ENCODE data around the gene N4BP2L2.

N4BP2L2 gene

DNA sequence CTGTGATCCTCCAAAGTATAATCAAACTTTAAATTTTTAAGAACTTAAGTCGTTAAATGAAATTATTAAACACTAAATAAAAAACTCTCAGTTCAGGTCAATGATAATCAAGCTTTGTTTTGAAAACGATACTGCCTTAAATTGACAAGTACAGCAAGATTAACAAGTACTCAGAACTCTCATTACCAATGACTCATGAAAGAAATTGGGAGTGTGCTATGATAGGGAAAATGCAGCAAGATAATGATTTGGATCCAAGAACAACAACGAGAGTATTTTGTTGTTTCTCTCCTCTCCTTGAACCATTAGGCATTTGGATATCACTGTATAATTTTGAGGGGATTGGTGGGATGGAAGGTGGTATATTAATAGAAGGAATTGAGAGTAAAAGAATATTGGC lies 10.2 kb downstream of the N4BP2L2 start:
- DNase-seq, result no peak

DNA sequence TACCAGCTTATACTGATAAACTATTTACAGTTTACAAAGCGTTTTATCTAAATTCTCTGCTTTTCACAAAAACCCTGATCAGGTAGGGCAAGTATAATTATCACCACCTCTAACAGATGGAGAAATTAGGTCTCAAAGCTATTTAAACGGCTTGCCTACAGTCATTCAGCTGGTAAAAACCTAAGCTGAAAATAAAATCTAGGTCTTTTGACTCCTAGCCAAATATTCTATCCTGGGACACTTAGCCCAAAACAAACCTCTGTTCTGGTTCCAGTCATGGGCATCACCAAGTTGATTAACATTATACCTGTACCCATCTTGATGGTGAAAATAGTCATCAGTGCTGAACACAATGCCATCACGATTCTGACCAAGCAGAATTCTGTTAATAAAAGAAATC lies 11.4 kb downstream of the N4BP2L2 start:
- DNase-seq, result no peak

DNA sequence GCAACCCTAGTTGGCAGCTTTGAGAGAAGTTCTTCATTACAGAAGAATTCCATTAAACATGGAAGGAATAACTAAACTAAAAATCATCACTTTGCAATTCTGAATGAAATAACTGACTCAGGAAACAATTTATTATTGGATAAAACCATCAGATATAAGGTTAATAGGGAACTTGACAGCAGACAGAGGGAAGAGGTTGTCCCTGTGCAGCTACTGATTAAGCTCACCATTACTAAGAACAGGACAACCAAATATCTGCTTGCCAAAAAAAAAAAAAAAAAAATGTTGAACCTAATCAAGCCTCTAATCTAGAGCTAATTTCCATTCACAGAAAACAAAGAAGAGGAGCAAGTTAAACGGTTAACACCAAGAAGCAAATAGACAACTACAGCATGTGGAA lies 12.8 kb downstream of the N4BP2L2 start:
- DNase-seq, result no peak

DNA sequence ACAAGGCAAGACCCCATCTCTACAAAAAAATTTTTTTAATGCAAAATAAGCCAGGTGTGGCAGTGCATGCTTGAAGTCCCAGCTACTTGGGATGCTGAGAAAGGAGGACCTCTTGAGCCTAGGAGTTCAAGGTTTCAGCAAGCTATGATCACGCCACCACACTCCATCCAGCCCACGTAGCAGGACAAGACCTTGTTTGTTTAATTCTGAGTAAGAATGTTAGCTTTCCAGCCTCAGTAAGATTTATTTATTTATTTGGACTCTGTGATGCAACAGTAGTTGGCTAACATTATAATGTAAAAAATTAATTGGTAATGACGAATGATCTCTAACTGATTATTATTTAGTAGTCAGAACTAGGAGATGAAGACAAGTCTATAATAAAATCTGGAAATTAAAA lies 23.3 kb downstream of the N4BP2L2 start:
- DNase-seq, result no peak

DNA sequence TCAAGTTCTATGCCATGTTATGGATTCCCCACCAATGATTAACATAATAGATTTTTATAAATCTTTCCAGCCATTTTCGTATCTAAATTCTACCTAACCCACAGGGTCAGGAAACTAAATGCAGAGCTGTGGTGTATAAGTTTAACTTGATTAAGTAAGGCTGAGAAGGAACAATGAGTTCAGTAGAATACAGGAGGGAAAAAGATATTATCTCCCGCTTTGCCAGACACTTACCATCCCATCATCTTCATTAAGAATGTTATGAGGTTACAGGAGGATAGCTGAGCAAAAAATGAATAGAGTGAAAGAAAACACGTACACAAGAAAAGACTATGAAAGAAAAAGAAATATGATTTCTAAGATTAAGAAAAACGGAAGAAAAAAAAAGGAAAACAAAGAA lies 27.1 kb downstream of the N4BP2L2 start:
- no peak for DNase-seq

DNA sequence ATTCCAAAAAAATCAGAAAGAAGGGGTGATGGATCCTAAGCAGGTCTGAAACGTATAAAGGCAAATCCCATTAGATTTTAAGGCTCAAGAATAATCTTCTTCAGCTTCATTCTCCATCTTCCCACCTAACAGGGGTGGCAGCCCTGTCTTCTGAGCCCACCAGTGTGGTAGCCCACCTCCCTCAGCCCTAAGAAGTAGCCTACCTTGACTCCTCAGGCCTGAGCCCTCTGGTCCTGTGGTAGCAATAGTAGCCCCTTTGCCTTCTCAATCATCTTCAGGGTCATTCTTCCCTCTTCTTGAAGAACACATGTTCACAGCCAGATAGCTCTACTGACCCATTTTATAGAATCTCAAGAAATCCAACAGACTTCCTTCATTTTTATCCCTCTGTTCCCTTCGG lies 33.7 kb downstream of the N4BP2L2 start:
- no peak for DNase-seq

DNA sequence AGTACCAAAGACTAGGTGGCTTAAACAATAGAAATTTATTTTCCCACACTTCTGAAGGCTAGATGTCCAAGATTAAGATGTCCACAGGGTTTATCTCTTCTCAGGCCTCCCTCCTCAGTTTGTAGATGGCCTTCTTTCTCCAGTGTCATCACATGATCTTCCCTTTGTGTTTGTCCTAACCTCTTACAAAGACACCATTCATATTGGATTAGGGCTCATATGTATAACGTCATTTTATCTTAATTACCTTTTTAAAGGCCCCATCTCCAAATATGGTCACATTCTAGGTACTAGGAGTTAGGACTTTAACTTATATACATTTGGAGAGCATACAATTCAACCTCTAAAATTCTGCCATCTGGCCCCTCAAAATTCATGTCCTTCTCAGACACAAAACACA lies 34.3 kb downstream of the N4BP2L2 start:
- no peak for DNase-seq

DNA sequence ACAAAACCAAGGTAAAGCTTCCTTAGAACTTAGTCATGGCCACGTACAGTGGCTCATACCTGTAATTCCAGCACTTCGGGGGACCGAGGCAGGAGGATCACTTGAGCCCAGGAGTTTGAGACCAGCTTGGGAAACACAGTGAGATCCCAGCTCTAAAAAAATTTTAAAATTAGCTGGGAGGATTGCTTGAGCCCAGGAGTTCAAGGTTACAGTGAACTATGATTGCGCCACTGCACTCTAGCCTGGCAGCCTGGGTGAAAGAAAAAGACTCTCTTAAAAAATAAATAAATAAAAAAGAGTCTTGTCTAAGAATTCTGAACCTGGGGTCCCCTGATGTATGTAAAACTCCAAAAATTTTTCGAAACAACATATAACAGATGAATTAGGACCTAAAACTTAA lies 34.9 kb downstream of the N4BP2L2 start:
- DNase-seq, result no peak

DNA sequence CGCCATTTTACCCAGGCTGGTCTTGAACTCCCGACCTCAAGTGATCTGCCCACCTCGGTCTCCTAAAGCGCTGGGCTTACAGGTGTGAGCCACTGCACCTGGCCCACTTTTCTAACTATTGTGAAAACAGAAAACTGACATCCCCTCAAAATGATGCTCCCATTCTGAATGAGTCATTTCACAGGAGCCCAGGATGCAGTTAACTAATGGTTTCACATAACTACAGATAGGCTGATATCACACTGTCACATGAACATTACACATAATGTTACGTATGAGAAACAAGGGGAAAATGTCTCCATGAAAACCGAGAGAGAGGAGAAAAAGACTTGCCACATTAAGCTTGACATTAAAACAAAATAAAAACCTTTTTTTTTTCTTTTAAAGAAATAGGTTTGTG lies 37.5 kb downstream of the N4BP2L2 start:
- no peak for DNase-seq

DNA sequence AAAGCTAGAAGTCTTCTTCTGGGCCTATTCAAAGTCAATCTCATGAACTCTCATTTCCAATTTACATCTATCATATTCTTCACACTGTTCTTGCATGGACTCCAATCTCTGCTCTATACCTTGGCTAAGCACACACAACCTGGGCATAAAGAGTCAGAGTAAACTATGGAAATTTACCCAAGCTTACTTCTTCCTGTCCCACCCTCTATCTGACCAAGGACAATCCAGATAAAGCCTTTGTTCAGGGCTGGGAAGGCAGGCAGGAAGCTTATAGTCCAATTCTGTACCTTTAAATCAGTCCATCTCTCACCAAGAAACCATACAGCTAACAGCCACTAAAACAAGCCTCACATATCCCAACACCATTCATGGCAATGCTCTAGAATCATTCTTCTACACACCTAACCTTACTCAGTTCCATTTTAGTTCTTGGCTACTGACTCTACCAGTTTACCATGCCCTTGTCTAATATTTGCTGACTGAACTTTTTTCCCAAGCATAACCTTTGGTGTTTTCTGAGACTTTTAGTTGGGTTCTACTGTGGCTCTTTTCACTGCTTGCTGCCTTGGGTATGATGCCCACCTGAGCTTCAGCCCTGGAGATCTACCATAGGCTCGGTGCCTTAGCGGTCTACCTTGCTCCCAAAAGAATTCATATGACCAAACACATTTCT lies 38.9 kb downstream of the N4BP2L2 start:
- DNase-seq, result no peak

DNA sequence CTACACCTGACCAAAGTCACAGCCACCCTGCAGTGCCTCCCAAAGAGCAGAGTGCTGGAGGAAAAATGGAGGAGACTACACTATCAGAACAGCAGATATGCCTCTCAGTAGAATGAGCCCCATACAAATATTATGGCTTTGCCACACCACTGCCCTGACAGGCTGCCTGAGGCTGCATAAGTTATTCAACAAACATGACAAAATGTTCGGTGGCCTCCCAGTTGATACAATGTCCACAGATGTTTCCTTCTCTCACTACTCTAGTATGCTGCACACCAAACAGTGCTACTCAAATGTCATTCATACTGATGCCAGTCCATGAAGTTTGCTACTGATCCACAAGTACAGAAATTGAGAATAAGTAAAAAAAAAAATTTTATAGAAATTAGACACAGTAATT lies 41.0 kb downstream of the N4BP2L2 start:
- DNase-seq, result no peak

DNA sequence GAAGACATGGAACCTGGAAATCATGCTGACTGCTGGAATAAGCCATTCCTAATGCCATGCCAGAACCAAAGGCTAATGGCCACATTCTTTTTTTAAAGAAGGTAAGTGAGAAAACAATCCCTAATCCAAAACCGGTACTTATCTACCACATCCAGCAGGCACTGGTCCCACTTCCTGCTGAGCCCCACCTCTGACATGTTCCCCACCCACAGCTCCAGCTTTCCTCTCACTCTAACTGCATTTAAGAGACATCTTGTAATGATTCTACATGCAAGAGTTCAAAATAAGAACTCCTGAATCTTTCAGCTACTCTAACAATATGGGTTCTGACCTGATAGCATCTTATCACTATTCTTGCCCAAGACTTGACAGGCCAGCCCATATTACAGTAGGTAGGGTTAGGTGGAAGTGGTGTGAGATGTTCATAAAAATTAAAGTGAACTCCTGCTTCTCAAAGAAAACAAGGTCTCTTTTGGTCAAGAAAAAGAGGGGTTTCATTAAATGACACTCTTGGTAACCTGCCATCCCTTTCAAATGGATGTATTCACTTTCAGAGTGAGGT lies 41.9 kb downstream of the N4BP2L2 start:
- DNase-seq, result no peak

DNA sequence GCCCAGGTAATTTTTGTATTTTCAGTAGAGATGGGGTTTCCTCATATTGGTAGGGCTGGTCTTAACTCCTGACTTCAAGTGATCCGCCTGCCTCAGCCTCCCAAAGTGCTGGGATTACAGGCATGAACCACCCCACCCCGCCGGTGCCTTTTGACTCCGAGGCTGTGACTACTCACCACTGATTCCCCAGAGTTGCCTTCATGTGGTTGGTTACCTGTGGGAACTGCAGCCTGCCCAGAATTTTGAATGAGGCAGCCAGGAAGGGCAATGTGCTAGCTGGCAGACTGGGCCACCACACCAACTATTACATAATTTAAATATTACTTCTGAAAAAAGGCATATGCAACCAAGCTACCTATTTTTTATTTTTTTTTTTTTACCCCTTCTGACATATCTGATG lies 42.8 kb downstream of the N4BP2L2 start:
- no peak for DNase-seq

DNA sequence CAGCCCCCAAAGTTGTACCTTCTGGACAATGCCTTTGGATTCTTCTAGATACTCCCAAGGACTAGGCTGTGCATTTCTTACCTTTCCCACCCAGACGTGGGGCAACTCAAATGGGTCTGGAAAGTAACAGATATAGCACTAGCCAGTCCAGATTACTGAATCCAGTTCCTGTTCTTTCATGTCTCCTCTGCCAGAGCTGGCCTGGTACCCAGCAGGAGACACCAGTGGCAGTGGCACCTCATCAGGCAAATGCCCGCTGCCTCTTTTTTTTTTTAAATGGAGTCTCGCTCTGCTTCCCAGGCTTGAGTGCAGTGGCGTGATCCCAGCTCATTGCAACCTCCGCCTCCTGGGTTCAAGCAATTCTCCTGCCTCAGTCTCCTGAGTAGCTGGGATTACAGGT lies 43.2 kb downstream of the N4BP2L2 start:
- no peak for DNase-seq

DNA sequence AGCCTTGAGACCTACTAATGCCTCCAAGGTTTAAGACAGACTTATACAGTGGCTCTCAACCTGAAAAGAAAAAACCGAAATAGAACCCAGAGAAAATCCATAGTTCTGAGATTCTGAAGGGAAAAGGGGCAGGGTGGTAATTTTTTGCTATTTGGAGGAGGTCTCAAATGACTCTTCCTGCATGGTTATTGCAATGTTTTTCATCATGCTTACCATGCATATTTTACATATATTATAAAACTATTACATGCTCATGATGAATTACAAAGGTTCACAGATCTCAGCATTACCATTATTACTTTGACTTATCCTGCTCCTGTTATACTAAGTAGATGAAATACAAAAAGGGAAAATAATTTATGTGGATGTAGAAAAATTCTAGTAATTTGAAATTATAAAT lies 47.6 kb downstream of the N4BP2L2 start:
- DNase-seq, result no peak

DNA sequence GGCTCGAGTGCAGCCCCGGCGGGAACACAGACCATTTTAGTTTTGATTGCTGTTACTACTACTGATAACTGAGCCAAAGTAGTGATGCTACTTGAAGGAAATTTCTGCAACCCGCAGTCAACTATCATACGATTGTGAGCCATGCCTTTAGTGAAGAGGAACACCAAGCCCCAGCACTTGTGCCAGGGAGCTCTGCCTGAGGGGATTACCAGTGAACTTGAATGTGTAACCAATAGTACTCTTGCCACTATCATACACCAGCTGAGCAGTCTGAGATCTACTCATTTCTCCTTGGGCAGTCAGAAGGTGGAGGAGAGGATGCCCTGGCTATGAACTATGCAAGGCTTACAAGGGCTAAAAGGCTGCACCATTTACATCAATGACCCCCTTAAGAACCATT lies 61.7 kb downstream of the N4BP2L2 start:
- no peak for DNase-seq

DNA sequence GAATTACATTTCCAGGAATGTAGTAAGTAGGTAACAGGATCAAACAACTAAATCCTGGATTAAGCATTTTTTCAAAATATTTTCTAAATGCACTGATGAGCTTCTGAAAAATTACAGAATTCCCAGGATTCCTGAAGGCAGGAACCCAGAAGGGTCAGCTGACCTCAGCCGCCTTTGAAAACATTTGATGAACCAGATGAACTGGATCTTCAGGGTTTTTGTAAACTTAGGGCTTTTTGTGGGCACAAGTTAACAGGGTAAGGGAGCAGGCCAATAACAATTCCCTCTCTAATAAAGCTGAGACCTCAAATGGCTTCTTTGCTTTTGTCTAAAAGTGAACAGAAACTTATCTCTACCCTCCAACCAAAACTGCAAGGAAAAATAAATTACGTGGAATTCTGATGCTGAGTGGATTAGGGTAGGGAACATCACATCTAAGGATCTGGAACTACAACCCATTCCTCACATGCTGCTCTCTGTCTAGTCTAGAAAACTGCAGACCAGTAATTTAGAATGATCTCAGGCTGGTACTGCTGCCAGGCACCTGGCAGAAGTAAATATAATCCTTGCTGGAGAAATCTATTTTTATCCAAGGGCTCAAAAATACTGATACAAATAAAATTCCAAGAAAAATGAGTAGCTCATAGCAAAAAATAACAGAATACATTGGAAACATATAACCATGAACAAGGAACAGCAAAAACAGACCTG lies 62.4 kb downstream of the N4BP2L2 start:
- DNase-seq, result no peak

DNA sequence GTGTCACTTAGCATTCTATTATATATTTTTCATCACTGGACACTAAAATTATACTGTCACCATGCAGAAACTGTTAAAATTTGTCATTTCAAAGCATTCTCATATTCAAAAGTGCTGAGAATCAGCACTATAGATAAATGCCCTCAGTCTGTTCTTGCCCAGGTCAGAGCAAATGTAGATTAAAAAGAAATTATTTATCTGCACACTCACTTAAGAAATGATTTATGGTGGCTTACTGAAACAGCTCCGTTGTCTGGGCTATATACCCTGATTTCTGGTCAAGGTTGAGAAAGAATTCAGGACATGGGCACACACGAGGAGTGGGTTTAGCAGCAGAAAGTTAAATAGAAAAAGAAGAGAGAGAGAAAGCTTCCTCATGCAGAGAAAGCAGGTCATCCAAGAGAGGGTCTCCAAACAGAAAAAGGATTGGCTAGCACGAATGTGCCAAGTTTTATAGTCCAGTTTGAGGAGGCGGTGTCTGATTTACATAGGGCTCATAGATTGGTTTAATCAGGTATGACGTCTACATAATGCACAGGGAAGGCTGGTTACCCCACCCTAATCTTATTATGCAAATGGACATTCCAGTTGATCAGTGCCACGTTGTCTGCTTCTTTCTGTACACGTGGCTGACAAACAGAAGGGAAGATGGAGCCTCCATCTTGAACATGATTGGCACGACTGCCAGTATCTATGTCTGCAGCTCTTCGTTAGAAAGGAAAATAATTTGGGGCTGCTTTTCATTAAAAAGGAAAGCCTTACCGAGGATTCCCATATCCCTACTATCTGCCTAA lies 63.4 kb downstream of the N4BP2L2 start:
- no peak for DNase-seq

DNA sequence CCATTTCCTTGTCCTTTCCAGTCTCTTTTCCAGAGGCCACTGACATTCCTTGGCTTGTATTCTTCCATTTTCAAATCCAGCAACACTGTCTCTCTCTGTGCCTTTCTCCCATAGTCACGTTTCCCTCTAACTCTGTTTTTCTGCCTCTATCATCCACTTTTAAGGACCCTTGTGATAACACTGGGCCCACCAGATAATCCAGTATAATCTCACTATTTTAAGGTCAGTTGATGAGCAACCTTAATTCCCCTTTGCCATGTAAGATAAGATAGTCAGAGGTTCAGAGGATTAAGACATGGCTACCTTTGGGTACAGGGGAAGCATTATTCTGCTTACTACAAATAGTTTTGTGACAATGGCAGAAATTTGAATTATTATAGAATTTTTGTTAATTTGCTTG lies 64.9 kb downstream of the N4BP2L2 start:
- DNase-seq, result no peak

DNA sequence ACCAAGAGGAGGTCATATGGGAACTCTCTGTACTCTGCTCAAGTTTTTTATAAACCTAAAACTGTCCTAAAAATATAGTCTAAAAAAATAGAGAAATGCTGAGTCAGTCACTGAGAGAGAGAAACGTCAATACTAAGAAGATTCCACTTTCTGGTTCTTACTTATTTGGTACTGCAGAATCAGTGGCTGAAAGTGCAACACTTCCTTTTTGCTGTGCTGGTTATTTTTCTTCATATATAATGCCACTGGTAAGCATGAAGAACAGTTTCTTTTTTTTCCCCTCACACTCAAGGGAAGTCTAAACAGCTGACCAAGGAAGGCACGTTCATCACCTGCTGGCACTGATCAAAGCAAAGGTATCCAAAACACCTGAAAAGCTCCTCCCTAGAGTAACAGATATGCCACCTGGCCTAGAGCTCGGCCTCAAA lies 66.4 kb downstream of the N4BP2L2 start:
- no peak for DNase-seq

DNA sequence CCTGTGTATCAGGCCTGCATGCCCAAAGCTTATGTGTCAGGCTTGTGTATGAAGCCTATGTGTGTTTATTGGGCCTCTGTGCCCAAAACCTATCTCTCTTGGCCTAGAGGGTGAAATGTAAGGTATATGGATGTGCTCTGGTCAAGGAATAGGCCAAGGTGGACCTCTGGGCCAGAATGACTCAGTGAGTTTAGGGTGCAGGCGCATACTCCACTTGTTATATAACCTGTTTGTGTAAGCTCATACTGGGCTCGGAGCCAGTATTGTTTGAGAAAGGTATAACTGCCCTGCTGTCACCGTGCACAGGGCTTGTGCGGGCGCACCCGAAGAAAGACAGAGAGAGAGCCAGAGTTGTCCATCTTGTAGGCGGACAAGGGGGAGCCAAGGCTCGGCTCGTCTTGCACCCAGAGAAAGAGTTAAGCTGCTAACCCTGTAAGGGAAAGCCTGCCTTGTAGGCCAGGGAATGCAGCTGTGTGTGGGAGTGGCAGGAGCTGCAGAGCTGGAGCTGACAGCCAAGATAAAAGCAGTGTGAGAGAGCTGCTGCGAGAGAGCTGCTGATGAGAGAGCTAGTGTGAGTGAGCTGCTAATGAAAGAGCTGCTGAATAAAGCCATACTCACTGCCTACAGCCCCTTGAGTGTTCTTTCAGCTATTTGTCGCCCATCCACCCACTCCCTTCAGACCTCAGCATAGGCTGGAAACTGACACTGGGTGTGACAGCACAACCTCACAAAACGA lies 67.2 kb downstream of the N4BP2L2 start:
- no peak for DNase-seq

DNA sequence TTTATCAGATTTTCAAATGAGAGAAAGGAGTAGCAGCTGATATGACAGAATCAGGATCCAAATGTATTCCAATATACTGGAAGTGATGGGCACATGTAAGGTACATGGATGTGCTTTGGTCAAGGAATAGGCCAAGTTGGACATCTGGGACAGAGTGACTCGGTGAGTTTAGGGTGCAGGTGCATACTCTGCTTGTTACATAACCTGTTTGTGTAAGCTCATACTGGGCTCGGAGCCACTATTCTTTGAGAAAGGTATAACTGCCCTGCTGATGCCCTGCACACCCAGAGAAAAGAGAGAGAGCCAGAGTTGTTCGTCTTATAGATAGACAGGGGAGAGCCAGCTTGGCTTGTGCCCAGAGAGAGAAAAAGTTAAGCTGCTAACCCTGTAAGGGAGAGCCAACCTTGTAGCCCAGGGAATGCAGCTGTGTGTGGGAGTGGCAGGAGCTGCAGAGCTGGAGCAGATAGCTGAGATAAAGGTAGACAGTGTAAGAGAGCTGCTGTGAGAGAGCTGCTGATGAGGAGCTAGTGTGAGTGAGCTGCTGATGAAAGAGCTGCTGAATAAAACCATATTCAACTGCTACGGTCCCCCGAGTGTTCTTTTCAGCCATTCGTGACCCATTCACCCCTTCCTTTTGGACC lies 70.0 kb downstream of the N4BP2L2 start:
- no peak for DNase-seq

DNA sequence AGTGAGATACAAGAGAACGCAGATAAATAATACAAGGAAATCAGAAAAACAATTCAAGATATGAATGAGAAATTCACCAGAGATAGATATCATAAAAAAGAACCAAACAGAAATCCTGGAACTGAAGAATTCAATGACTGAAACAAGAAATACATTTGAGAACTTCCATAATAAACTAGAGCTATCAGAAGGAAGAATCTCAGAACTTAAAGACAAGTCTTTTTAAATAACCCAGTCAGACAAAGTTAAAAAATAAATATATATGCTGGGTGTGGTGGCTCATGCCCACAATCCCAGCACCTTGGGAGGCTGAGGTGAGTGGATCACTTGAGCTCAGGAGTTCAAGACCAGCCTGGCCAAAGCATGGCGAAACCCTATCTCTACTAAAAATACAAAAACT lies 82.0 kb downstream of the N4BP2L2 start:
- DNase-seq, result no peak

Measured in amniotic stem cell (primary cell).